OCI-LY3 (cell line): ENCODE data around the gene LUM.

ENCODE experiments used
- CTCF ChIP-seq: fragments of 200-600, 300-600 bp; sonication (generic); IDR thresholded peaks from 2 replicates; pipeline ENCODE4 v1.5.1; 2014; ENCODE audit warnings: antibody characterized with exemption, low read length, low read depth
- EZH2phosphoT487 ChIP-seq: fragments of 200-600 bp; shearing (Covaris generic); IDR thresholded peaks from 2 replicates; pipeline ENCODE4 v1.6.1; 2018; ENCODE audit warnings: antibody characterized with exemption, mixed run types, low read depth

GRCh38 chr12:91108196-91108755, 3.0 kb downstream of the LUM start:
- TF ChIP-seq EZH2phosphoT487, result no peak
- TF ChIP-seq CTCF, result no peak
